Activated T-cell treated with anti-CD3 and anti-CD28 coated beads, Interleukin-2, amount 50 U/mL, for 72 hours (primary cell): ENCODE measurements around the gene RGMA. TPM values are rescaled to one million over a fixed set of nuclear protein-coding genes. Genes with fewer than 3 reads are reported as not detected.

Experiments used
- ATAC-seq, 2 donors: fragments of 150-1000 bp; cut with Tn5 transposase; replicated peaks in 1 of 2; 2 replicates each; pipeline ENCODE4 v1.10.0; 2021; ENCODE audit warnings: moderate library complexity in 2 of 2, mild to moderate bottlenecking in 1 of 2
- DNase-seq, 2 donors: peaks; one replicate each; pipeline ENCODE4 v3.0.0; 2021 to 2022; ENCODE audit warnings: mixed read lengths in 1 of 2
- H3K27ac Mint-ChIP-seq: one replicate; pipeline ENCODE4 v1.8.0; 2022; ENCODE audit warnings: mild to moderate bottlenecking, moderate library complexity, mixed read lengths
- H3K27me3 Mint-ChIP-seq: one replicate; pipeline ENCODE4 v1.8.0; 2022; ENCODE audit warnings: low read depth, mixed read lengths
- H3K36me3 Mint-ChIP-seq, 2 donors: one replicate each; pipeline ENCODE4 v1.8.0; 2022; ENCODE audit warnings: mixed read lengths in 2 of 2, mild to moderate bottlenecking in 1 of 2; ENCODE audit not compliant: insufficient read depth in 2 of 2
- H3K4me1 Mint-ChIP-seq: one replicate; pipeline ENCODE4 v1.8.0; 2022; ENCODE audit warnings: low read depth, mixed read lengths
- H3K4me3 Mint-ChIP-seq, 2 donors: one replicate each; pipeline ENCODE4 v1.8.0; 2022; ENCODE audit warnings: mild to moderate bottlenecking in 2 of 2, mixed read lengths in 2 of 2, moderate library complexity in 2 of 2
- H3K9me3 Mint-ChIP-seq, 2 donors: one replicate each; pipeline ENCODE4 v1.8.0; 2022; ENCODE audit warnings: mixed read lengths in 2 of 2
- total RNA-seq, 2 donors: library from RNA; stranded (reverse); gene quantifications; one replicate each; pipeline ENCODE4 v1.2.3, GENCODE V29; 2022

RGMA gene
- total RNA-seq, 2 donors from 2014 or later = 0.53 to 1.7 TPM

DNA sequence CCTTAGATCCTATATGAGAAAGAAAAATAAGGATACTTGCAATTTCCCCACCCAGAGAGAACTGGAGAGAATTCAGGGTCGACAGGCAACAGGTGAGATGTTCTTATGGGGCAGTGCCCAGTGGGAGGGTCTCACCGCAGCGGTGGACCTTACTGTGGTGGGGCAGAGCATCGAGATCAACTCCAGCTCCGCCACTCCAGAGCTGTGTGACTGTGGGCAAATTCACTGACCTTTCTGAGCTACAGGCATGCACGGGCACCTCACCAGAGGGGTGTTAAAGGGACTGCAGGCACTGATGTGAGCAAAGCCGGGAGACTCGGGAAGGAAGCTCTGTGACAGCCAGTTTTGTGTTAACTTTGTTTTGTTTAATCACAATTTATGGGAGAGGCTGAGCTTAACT, 30.9 kb downstream of the RGMA start:
- no peak for DNase-seq
- ATAC-seq = no peak
- H3K36me3 Mint-ChIP-seq = no peaks in the 10 kb centered on the region
- peaks cover 4% of the 10 kb centered on the region for H3K4me1 Mint-ChIP-seq
- no peak overlapping the region for H3K27ac Mint-ChIP-seq
- no peaks in the 10 kb centered on the region for H3K9me3 Mint-ChIP-seq
- H3K4me3 Mint-ChIP-seq = no peak overlapping the region
- peaks cover 10% of the 10 kb centered on the region for H3K27me3 Mint-ChIP-seq

DNA sequence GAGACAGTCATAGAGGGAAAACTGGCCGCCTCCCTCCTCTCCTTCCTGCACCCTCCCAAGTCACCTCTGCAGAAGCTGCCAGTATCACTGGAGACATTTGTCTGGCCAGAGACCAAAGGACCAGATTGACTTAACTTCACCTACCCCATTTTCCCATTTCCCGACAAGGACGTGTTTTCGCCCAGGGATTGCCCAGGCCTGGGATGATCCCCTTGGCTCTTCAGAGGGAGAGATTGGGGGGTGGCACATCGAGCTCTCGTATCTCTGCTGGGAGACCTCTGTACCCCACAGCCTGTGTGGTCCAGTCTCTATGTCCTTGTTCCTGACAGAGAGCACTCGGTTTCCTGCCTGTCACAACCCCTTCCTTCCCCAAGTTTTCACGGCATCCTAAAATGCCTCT, 31.4 kb downstream of the RGMA start:
- Mint-ChIP-seq H3K27me3 (peaks cover 7% of the 10 kb centered on the region), H3K27ac (no peak overlapping the region), H3K36me3 (no peaks in the 10 kb centered on the region), H3K4me1 (peaks cover 4% of the 10 kb centered on the region), H3K4me3 (no peak overlapping the region), H3K9me3 (no peaks in the 10 kb centered on the region)
- no peak for ATAC-seq
- no peak for DNase-seq

DNA sequence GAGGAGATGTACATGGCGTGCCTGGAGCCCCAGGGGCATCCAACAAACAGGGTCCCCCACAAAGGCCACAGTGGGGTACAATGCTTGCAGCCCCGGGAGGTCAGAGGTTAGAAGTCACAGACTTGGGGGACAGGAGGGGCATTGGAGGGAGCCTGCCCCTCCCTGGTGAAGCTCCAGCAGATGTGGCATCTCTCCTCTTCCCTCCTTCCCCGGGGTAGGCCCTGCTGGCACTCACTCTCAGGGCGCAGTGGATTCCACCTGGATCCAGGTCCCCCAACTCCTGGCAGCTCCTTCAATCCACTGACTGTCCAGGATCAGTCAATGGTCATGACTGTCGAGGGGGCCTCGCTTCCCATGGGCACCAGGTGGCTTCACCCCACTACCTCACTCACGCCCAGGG, 32.2 kb downstream of the RGMA start:
- DNase-seq (no peak), ATAC-seq (no peak)
- H3K27me3 Mint-ChIP-seq = no peaks in the 10 kb centered on the region
- H3K27ac Mint-ChIP-seq = no peak overlapping the region
- peaks cover 4% of the 10 kb centered on the region for H3K4me1 Mint-ChIP-seq
- no peak overlapping the region for H3K4me3 Mint-ChIP-seq
- no peaks in the 10 kb centered on the region for H3K9me3 Mint-ChIP-seq
- no peaks in the 10 kb centered on the region for H3K36me3 Mint-ChIP-seq

DNA sequence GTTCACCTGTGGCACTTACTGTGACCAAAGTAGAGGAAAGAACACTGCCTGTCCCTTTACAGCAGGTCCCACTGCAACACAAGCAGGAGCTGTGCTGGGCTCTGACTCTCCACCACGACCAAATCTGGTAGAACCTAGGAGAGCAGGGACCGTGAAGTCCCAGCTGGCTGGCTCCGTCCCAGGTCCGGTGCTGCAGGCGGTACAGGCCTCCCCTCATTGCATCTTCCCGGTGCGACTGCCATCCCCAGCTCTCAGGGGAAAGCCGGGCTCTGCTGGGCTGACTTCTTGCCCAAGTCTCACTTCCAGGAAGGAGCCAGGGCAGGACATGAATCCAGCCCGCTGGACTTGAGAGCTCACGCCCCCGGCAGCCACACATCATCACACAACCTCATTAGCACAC, 33.8 kb downstream of the RGMA start:
- Mint-ChIP-seq H3K27me3 (no peaks in the 10 kb centered on the region), H3K4me3 (no peak overlapping the region), H3K4me1 (no peaks in the 10 kb centered on the region), H3K27ac (no peak overlapping the region), H3K36me3 (no peaks in the 10 kb centered on the region), H3K9me3 (no peaks in the 10 kb centered on the region)
- no peak for ATAC-seq
- DNase-seq = no peak

DNA sequence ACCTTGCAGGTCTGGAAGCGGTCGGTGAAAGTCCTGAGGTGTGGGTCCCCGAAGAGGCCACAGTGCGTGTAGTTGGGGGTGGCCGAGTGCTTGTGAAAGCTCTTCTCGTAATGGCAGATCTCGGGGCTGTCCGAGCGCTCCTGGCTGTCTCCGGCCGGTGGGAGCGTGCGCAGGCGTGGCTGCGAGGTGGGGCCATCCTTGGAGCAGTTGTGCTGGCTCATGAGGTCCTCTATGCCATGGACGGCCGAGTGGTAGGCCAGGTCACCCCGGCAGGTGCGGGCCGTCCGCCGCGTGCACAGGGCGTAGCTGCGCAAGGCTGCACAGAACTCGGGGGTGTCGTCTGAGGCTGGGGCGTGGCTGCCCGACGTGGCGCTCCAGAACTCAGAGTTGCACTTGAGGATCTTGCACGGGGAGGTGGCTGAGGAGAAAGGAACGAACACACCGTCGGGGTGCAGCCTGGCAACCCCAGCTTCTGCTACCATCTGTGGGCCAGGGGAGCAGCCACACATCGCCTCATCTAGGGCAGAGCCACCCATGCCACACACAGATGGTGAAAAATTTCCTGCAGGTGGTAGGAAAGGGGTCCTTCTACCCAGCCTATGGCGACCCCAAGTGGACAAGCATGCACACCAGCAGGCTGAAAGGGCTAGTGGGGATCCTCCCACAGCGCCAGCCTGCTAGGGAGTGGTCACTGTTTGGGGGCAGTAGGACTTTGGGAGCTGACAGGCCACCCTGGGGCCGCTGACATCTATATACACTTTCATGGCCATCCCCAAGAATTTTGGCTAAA, 36.7 kb downstream of the RGMA start:
- H3K27me3 Mint-ChIP-seq = no peaks in the 10 kb centered on the region
- H3K27ac Mint-ChIP-seq = no peak overlapping the region
- H3K36me3 Mint-ChIP-seq = no peaks in the 10 kb centered on the region
- H3K9me3 Mint-ChIP-seq = no peaks in the 10 kb centered on the region
- DNase-seq (peak; percentile 12 to 34), ATAC-seq (peak; percentile 30 to 41)
- peaks cover 17% of the 10 kb centered on the region for H3K4me1 Mint-ChIP-seq
- no peak overlapping the region for H3K4me3 Mint-ChIP-seq

DNA sequence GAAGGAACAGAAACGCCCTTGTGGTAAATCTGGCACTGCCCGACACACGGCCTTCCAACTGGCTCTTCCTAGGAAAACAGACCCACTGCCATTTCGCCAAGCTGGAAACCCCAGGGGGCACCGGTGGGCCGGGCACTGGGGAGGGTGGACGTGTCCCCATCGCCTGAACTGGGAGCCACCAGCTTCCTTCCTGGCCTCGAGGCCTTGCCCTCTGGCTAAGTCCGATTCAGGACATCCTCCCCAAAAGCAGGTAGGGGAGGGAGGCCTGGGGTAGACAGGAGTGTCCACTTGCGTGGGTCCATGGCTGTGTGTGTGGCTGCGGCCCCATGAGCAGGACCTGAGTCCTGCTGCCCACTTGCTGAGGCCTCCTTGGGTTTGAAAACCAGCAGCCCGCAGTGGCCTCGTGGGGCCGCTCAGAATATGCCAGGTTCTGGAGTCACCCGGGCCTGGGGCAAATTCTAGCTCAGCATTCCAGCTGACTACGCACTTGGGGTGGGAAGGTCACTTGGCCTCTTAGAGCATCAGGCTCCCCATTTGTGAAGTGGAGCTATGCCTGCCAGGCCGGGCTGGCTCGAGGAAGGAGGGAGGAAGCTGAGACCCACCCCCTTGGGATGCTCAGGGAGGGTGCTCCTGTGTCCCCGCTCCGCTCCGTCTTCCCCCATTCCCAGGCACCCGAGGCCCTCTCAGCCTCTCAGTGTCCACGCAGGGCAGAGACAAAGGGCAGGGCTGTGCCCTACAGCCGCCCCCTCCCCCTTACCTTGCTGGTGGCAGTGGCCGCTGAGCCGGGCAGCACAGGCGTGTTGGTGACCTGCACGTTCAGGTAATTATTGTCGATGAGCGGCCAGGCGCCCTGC, 37.5 kb downstream of the RGMA start:
- DNase-seq (no peak), ATAC-seq (no peak)
- no peaks in the 10 kb centered on the region for H3K27me3 Mint-ChIP-seq
- no peaks in the 10 kb centered on the region for H3K36me3 Mint-ChIP-seq
- no peak overlapping the region for H3K27ac Mint-ChIP-seq
- H3K9me3 Mint-ChIP-seq = peaks cover 0 to under 1% of the 10 kb centered on the region in 2 donors
- H3K4me1 Mint-ChIP-seq = peaks cover 17% of the 10 kb centered on the region
- no peak overlapping the region for H3K4me3 Mint-ChIP-seq

DNA sequence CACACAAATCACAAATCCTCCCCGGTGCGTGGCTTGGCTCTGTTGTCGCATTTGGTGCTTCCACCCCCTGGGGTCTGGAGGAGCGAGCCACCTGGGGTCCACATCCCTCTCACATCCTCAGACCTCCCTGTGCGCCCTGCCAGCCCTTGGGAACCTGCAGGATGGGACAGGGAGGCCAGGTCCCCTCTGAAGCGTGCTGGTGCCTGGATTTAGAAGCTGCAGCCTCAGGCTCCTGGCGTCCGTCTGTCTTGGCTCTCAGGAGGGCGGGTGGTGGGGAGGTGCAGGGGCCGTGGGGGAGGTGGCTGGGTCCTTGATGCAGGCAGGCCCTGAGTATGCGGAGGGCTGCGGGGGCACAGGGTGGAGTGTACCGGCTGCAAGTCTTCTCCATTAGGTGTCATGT, 38.4 kb downstream of the RGMA start:
- Mint-ChIP-seq H3K9me3 (peaks cover 2 to 4% of the 10 kb centered on the region in 2 donors), H3K27ac (no peak overlapping the region), H3K27me3 (no peaks in the 10 kb centered on the region), H3K4me3 (no peak overlapping the region), H3K36me3 (peaks cover 2% of the 10 kb centered on the region in 2 donors), H3K4me1 (peaks cover 17% of the 10 kb centered on the region)
- no peak for DNase-seq
- ATAC-seq = no peak

DNA sequence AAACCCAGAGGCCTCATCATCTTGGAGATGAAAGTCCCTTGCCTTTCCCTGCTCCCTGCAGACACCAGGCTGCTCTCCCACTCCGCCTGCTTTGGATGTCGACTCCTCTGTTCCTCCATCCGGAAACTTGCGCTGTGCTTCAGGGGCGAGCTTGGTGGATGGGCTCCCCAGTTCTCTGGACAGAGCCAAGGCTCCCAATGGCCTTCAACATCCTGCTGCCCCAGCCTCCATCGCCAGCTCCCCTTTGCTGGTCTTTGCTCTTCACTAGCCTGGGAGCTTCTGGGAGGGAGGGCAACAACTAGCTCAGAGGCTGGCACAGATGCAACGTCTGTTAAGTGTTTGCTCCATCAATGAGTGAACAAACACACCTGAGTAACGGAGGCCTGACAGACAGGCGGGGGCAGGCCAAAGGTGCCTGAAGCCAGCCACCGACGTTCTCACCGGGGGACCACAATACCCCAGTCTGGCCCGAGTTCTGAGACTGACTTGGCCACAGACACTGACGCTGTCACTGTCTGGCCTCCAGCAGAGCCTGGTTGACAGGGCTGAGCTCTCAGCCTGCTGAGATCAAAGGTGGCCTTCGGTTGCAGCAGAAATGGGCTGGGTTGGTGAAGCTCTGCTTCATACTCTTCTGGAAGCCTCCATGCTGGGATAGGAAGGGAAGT, 39.0 kb downstream of the RGMA start:
- ATAC-seq (no peak), DNase-seq (no peak)
- H3K27ac Mint-ChIP-seq = no peak overlapping the region
- H3K27me3 Mint-ChIP-seq = no peaks in the 10 kb centered on the region
- H3K9me3 Mint-ChIP-seq = peaks cover 2 to 4% of the 10 kb centered on the region in 2 donors
- H3K4me1 Mint-ChIP-seq = peaks cover 17% of the 10 kb centered on the region
- H3K36me3 Mint-ChIP-seq = peaks cover 2% of the 10 kb centered on the region in 2 donors
- H3K4me3 Mint-ChIP-seq = no peak overlapping the region

DNA sequence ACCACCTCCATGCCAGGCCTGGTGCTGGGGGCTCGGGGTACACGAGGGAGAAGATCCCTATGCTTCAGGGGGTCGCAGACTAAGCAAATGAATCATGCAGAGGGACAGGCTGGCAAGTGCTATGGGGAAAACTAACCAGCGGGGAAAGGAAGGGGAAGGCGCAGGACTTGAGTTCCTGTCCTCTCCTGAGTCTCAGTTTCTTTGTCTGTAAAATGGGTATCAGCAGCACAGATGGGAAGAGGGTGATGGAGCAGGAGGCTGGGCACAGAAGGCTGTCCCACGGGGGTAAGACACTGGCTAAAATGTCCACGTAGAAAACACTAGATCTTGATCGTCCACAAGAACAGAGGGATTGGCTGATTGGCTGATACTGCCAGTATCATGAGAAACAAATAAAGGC, 39.8 kb downstream of the RGMA start:
- Mint-ChIP-seq H3K27ac (no peak overlapping the region), H3K4me3 (no peak overlapping the region), H3K4me1 (peaks cover 17% of the 10 kb centered on the region), H3K9me3 (peaks cover 2 to 4% of the 10 kb centered on the region in 2 donors), H3K36me3 (peaks cover 2% of the 10 kb centered on the region in 2 donors), H3K27me3 (no peaks in the 10 kb centered on the region)
- ATAC-seq (no peak), DNase-seq (no peak)

DNA sequence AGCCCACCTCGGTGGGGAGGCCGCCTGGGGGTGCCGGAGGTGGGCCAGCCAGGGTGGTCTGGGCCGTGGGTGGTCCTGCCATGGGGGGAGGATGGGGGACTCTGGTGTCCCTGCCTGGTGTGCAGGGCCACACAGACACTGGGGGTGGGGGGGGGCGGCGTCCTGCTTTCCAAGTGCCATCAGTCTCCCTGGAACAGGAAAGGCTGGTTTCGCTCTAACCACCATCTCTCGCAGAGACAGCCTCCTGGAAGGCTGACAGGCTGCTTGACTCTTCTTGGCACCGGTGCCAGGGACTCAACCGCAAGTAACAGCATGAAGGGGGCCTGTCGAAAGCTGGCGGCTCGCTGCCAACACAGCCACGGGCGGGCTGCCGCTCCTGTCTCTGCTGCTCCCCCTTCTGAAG, 40.3 kb downstream of the RGMA start:
- no peaks in the 10 kb centered on the region for H3K27me3 Mint-ChIP-seq
- peaks cover 2% of the 10 kb centered on the region in 2 donors for H3K36me3 Mint-ChIP-seq
- H3K4me1 Mint-ChIP-seq = peaks cover 17% of the 10 kb centered on the region
- DNase-seq (no peak), ATAC-seq (no peak)
- H3K27ac Mint-ChIP-seq = no peak overlapping the region
- no peak overlapping the region for H3K4me3 Mint-ChIP-seq
- peaks cover 2 to 4% of the 10 kb centered on the region in 2 donors for H3K9me3 Mint-ChIP-seq

DNA sequence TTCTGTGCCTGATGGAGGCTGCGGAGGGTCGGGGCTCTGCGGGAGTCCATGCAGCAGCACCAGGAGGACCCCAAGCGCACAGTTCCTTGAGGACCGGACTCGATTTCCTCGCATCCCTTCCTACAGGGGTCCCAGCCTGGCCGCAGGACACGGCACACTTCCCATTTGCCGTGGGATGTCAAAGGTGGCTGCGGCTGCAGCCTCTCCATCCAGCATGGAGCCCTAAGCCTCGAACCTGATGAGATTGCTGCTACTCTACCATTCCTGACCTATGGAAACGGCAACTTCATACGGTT, 40.6 kb downstream of the RGMA start:
- no peaks in the 10 kb centered on the region for H3K27me3 Mint-ChIP-seq
- peaks cover 2 to 4% of the 10 kb centered on the region in 2 donors for H3K9me3 Mint-ChIP-seq
- DNase-seq (no peak), ATAC-seq (no peak)
- peaks cover 2% of the 10 kb centered on the region in 2 donors for H3K36me3 Mint-ChIP-seq
- no peak overlapping the region for H3K4me3 Mint-ChIP-seq
- peaks cover 17% of the 10 kb centered on the region for H3K4me1 Mint-ChIP-seq
- no peak overlapping the region for H3K27ac Mint-ChIP-seq

DNA sequence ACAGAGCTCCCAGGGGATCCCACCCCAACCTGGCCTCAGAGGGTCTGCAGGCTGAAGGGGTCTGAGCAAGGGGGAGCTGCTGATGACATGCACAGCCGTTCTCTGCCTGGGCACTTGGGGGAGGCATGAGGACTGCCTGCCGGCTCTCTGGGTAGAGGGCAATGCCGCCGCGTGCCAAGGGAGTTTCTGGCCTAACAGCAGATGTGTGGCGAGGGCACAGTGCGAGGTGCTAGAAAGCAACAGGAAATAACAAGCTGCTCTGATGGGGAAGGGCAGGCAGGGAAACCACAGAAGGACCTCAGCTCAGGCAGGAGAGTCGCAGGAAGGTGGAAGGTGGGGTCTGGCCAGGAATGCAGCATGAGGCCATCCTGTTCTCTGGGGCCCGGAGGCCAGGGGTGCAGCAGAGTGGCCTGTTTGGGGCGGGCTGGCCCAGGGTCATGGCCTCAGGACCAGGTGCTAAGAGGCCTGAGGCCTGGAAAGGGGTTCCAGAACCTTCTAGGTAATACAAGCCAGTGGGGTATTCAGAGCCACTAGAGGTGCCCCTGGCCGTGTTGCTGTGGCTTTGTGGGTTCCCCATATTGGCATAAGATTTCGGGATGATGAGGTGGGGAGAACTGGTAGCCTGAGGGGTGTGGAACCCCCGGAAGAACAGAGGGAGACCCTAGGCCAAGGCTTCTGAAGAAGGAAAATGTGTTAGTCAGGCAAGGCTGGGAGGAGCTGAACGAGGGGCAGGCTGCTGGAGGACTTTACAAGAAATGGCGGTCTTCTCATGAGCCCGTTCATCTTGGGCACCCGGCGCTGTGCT, 41.2 kb downstream of the RGMA start:
- Mint-ChIP-seq H3K4me3 (no peak overlapping the region), H3K4me1 (peaks cover 17% of the 10 kb centered on the region), H3K36me3 (peaks cover 2% of the 10 kb centered on the region in 2 donors), H3K27me3 (no peaks in the 10 kb centered on the region), H3K27ac (no peak overlapping the region), H3K9me3 (peaks cover 2 to 4% of the 10 kb centered on the region in 2 donors)
- DNase-seq (no peak), ATAC-seq (peak; percentile 23 to 57)
